HG03460 (cell line): ENCODE data around the gene TMEM117.
"Not testable (repeated sequence)": the region's sequence is repeated elsewhere in the genome, so short reads cannot be mapped to it uniquely, and the experiment has no call there.

Experiments
- ATAC-seq: cut with Tn5 transposase; IDR thresholded peaks from one replicate; pipeline ENCODE4 v1.9.1; 2021; ENCODE audit not compliant: unreplicated experiment

The TMEM117 gene

DNA sequence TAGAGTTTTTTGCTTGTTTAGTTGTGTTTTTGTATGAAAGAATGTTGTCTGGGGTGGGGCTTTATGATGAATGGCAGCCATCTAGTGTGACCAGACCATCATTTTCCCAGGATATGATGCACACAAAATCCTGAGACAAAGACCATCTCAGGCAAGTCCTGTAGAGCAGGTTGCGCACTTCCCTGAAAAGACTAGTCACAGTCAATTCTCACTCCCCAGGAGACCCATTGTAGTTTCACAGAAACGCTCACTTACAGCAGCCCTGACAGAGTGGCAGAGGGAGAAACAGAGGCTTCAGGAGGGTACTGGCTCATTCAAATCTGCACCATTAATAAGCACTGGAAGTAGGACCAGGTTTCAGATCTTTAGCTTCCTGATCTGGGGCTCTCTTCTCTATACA lies 183.2 kb downstream of the TMEM117 start:
- ATAC-seq = no peak

GRCh38 chr12:44020555-44020954 lies 184.7 kb downstream of the TMEM117 start:
- no peak for ATAC-seq

- peak; percentile 66 for ATAC-seq
These were observed 185.6 kb downstream of the TMEM117 start for GRCh38 chr12:44021471-44021971.

DNA sequence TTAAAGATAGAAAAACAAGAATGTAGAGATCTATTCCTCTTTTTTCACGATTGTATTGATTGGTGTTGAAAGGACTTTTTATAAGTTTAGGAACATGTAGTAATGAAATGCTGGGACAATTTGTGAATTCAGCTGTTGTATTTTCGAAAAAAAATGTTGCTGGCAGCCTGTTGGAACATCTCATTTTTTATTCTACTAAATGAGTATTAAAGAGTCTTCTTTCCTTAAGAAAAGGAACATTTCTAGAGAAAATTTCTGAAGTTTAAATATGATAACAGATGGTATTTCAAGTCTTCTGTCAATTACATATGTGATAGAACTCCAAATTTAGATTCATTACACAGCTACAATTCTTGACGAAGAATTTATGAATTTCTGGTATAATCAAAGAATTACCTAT lies 189.6 kb downstream of the TMEM117 start:
- ATAC-seq = no peak

- no peak for ATAC-seq
These were observed 190.2 kb downstream of the TMEM117 start for GRCh38 chr12:44026046-44026445.

GRCh38 chr12:44026926-44027325 lies 191.0 kb downstream of the TMEM117 start:
- ATAC-seq = not testable (repeated sequence)

GRCh38 chr12:44029194-44029593 lies 193.3 kb downstream of the TMEM117 start:
- ATAC-seq = no peak

GRCh38 chr12:44031472-44032185 lies 195.7 kb downstream of the TMEM117 start:
- no peak for ATAC-seq

DNA sequence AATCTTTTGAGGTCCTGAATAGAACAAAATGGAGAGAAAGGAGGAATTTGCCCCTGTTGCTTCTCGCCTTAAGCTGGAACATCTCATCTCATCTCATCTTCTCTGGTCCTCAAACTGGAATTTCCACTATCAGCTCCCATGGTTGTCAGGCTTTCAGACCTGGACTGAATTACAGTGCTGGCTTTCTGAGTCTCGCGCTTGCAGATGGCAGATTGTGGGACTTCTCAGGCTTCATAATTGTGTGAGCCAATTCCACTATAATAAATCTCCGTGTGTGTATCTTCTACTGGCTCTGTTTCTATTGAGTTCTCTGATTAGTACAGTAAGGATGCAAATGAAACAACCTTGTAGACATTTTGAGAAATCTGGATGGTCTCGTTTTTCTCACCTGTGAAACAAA lies 199.0 kb downstream of the TMEM117 start:
- ATAC-seq = no peak

DNA sequence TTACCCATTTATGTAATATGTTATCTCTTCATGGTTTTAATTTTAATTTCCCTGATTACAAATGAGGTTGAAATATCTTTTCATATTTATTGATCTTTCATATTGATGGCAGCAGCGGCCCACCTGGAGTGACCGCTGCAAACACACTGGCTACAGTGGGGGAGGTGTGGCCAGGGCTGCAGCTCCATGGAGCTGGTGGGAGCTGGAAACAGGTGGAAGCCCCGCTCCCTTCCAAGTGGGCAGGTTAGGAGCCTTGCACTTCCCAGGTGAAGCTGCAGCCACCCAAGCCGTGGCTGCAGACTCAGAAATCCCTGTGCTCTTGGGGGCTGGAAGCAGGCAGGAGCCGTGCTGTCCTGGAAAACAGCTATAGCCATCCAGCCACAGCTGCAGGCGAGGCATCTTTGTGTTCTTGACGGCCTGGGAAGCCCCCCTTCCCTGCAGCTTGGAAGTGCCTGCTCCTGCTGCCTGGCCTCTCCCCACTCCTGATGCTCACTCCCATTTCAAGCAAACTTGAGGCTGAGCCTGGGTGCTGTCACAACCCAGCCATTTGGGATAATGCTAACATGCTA lies 201.1 kb downstream of the TMEM117 start:
- no peak for ATAC-seq

DNA sequence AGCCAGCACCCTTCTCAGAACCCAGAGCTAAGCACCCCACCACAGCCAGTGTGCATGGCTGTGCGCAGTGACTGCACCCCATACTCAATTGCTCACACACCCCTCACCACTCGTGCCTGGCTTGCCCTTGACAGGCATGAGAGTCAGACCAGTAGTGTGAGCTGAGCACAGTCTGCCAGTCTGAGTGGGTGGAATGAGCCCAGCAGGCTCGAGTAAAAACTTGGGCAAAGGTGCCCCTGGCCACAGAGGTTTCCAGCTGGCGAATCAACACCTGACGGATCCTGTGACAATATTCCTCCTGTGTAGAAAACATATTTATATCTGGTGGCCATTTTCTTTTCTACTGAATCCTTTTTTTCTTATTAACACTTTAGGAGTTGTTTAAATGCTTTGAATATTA lies 202.5 kb downstream of the TMEM117 start:
- no peak for ATAC-seq

DNA sequence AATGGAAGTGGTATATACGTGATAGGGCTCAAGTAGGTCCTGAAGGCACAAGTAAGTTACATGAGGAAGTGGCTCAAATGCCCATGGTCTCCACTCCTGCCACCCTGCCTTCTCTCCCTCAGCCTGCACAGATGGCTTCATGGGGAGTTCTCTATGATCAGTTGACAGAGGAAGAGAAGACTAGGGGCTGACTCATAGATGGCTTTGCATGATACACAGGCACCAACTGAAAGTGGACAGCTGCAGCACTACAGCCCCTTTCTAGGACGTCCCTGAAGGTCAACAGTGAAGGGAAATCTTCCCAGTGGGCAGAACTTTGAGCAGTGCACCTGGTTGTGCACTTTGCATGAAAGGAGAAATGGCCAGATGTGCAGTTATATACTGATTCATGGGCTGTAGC lies 208.6 kb downstream of the TMEM117 start:
- ATAC-seq = not testable (repeated sequence)

- no peak for ATAC-seq
These were observed 211.0 kb downstream of the TMEM117 start for GRCh38 chr12:44046732-44047417.

DNA sequence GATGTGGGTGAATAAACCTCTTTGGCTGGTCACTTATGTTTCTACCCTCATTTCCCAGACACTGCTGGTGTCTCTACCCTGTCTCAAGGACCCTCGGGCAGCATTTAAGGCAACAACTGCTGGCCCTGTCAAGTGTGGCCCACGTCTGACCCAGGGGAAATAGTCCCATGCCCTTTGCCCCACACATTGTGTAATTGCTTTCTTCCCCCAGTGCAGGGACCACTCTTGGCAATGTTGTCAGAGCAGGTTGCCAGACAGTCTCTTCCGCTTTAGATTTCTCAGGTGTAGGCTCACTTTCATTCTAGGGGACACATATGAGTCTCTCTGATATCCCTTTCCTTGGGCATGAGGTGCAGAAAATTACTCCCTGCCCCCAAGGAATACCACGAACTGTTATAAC lies 216.7 kb downstream of the TMEM117 start:
- no peak for ATAC-seq

DNA sequence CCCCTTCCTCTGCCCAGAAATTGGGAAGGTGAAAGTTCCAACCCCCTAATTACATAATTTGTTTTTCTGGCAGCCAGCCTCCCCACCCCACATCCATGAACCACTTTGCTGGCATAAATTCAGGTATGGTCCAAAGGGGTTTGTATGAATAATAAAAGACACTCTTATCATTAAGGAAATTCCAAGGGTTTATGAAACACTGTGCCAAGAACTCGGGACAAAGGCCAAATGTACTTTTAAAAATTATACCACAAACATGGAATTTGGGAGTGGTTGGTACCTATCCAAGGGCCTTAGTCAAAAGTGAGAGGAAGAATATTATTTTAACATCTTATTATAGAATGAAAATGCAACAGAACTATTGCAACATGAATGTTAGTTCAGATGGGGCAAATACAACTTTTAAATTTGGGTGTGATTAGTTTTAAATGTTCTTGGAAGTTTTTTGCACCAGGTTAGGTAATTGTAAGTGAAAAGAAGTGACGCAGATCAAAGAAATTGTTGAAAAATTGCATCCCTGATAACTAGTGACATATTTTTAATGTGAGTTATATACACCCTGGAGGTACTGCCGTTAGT lies 217.8 kb downstream of the TMEM117 start:
- ATAC-seq = no peak

GRCh38 chr12:44054281-44054680 lies 218.4 kb downstream of the TMEM117 start:
- no peak for ATAC-seq

GRCh38 chr12:44058366-44058765 lies 222.5 kb downstream of the TMEM117 start:
- no peak for ATAC-seq

- ATAC-seq = no peak
These were observed 223.6 kb downstream of the TMEM117 start for GRCh38 chr12:44059476-44059875.

DNA sequence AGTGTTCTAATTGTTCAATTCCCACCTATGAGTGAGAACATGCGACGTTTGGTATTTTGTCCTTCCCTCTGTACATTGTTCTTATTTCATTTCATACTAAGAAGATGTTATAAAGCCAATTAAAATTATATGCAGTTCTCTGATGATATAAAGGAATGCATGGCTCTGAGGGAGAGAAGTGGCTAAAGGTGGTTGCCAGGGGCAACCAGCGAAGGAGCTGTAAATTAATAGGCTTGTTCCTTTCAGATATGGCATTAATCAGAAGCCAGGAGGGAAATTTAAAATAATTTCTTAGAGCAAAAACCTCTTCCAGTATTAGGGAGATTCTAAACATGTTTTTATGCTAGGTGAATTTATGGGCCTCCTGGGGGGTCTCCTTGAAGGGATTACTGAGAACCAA lies 227.8 kb downstream of the TMEM117 start:
- no peak for ATAC-seq

- no peak for ATAC-seq
These were observed 241.0 kb downstream of the TMEM117 start for GRCh38 chr12:44076871-44077270.

- no peak for ATAC-seq
These were observed 241.4 kb downstream of the TMEM117 start for GRCh38 chr12:44077294-44077693.

- no peak for ATAC-seq
These were observed 242.4 kb downstream of the TMEM117 start for GRCh38 chr12:44078273-44078672.
